Hematopoietic multipotent progenitor cell treated with erythropoietin and hydrocortisone succinate and interleukin-3 and kit ligand, for 17 days (in vitro differentiated cells): ENCODE data around the gene PALMD.

Experiments
- DNase-seq: peaks from one replicate; pipeline ENCODE4 v3.0.0-alpha.2; 2015; ENCODE audit warnings: low spot score

PALMD gene

GRCh38 chr1:99645699-99646531 is at the start of gene PALMD:
Gene PALMD (plus strand): TSS chr1:99646113. CDS start chr1:99646318, 205 bp downstream.
- DNase-seq = no peak

GRCh38 chr1:99598738-99599411 is 47.0 kb upstream of the PALMD start:
- no peak for DNase-seq

- no peak for DNase-seq
These were observed 46.2 kb upstream of the PALMD start for GRCh38 chr1:99599678-99600175.

GRCh38 chr1:99600782-99601181 is 45.1 kb upstream of the PALMD start:
- DNase-seq = no peak

GRCh38 chr1:99601208-99601607 is 44.7 kb upstream of the PALMD start:
- DNase-seq = no peak

- no peak for DNase-seq
These were observed 44.1 kb upstream of the PALMD start for GRCh38 chr1:99601709-99602403.

- no peak for DNase-seq
These were observed 43.4 kb upstream of the PALMD start for GRCh38 chr1:99602404-99602969.

GRCh38 chr1:99603699-99604560 is 42.0 kb upstream of the PALMD start:
- no peak for DNase-seq

- DNase-seq = no peak
These were observed 39.6 kb upstream of the PALMD start for GRCh38 chr1:99606306-99606705.

GRCh38 chr1:99607590-99607989 is 38.3 kb upstream of the PALMD start:
- no peak for DNase-seq

- DNase-seq = no peak
These were observed 37.9 kb upstream of the PALMD start for GRCh38 chr1:99608058-99608457.

GRCh38 chr1:99613716-99614115 is 32.2 kb upstream of the PALMD start:
- no peak for DNase-seq

- DNase-seq = no peak
These were observed 31.2 kb upstream of the PALMD start for GRCh38 chr1:99614728-99615127.

- no peak for DNase-seq
These were observed 26.3 kb upstream of the PALMD start for GRCh38 chr1:99619583-99619982.

- DNase-seq = no peak
These were observed 24.5 kb upstream of the PALMD start for GRCh38 chr1:99621340-99621901.

- no peak for DNase-seq
These were observed 23.1 kb upstream of the PALMD start for GRCh38 chr1:99622702-99623347.

- DNase-seq = no peak
These were observed 22.4 kb upstream of the PALMD start for GRCh38 chr1:99623554-99623953.

GRCh38 chr1:99627615-99628014 is 18.3 kb upstream of the PALMD start:
- DNase-seq = no peak

GRCh38 chr1:99629164-99629563 is 16.7 kb upstream of the PALMD start:
- no peak for DNase-seq

GRCh38 chr1:99634971-99635624 is 10.8 kb upstream of the PALMD start:
- no peak for DNase-seq
